HG03378 (cell line): ENCODE results near the gene GSAP.
A peak's percentile ranks its signal among the peaks of the same experiment; 100 is the strongest.

Experiments
- ATAC-seq: cut with Tn5 transposase; IDR thresholded peaks from one replicate; pipeline ENCODE4 v1.9.1; 2021; ENCODE audit warnings: mild to moderate bottlenecking, moderate library complexity; ENCODE audit not compliant: unreplicated experiment

Gene GSAP

DNA sequence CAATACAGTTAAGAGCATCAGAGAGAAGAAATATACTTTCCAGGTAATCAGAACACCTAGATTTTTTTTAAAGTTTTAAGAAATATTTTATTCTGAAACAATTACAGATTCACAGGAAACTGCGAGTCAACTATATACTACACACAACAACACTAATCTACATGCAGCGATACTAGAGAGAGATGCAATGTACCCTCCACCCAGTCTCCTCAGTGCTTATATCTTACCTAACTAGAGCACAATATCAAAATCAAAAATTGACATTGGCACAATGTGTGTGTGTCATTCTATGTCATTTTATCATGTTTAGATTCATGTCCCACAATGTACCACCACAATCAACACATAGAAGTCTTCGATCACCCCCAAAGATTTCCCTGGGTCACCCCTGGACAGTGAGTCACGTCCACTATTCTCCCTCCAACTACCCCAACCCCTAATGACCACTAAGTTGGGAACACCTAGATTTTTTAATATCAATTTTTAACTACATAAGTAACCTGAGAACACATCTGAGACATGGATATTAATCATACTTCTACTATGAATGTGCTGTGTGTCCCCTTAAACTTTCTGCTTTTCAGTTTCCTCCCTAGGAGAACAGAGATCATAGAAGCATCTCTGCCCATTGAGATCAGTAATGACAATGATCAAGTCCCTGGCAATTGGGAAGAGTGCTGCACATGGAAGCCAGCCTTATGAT, 86.5 kb downstream of the GSAP start:
- ATAC-seq = peak; percentile 8

DNA sequence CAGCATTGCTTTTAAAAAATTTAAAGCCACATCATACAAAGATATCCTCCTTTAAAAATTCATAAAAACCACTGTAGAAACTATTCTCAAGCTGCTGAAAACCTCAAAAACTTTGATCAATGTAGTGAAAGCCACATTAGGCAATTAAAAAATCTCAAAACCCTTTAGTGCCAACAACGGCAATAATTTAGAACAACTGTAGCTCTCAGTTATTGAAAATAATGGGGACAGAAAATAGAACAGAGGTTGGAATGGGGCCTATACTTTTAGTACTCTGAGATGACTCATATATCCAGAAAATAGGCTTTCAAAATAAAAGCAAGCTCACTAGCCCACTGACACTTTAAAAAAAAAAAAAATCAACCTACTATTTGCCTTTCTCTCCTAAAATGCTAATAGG, 87.5 kb downstream of the GSAP start:
- ATAC-seq = no peak

DNA sequence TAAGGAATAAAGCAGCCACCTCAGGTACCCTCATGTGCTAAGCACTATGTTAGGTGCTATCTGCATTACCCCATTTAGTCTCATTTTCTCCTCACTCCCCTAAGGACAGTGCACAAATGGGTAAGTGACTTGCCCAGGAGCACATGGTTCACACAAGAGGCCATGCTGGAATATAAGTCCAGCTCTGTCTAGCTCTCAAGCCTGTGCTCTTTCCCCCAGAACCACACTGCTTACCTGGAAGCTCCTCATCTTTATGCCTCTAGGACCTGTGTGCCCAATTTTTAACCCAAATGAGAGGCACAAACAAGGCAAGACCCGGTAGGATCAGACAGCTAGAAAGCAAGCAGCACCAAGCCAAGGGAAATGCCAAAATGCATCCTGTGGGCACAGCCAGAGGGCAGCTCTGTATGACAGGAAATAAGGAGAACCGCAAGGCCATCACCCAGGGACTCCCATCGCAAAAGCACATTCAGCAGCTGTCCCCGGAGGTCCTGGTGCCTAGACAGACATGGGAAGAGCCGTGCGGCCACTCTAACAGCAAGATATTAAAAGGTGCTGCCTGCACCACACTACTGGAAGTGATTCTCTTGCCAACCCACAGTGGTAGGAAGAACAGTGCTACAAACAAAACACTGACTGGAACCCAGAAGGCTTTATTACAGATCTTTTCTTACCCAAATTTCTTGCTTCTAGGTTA, 88.1 kb downstream of the GSAP start:
- no peak for ATAC-seq

DNA sequence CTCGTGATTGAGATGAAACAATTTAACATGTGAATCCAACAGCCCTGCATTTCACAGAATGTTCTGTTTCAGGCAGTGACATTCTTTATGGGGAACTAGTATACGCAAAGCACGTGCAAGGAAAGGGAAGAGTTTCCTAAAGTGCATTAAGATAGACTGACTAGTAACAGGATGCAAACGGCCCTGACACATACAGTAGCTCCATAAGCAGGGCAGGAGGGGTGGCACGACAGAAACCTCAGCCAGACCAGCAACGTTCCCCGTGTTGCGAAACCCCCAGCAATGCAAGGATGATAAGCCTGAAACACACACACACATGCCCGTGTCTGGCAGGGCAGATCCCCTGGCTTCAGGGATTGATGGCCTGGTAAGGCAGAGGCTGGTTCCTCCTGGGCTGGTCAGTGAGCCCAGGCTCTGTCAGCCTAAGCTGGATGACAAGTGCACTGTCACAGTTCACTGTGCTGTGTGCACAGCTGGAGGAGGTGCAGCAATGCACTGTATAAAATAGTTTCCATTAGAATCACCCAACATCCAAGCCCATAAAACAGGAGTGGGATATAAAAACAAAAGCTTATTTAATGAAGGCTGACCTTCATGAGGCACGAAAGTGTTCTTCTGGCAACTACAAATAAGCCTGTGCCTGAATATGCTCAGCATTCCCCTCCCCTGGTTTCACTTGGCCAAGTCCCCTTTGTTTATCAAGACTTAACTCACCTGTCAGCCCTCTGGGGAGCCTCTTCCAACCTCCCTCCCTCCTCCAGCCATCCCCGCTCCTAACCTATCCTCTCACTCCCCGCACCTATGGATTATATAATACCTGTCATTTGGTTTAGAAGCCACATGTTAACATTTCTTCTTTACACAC, 88.8 kb downstream of the GSAP start:
- no peak for ATAC-seq

DNA sequence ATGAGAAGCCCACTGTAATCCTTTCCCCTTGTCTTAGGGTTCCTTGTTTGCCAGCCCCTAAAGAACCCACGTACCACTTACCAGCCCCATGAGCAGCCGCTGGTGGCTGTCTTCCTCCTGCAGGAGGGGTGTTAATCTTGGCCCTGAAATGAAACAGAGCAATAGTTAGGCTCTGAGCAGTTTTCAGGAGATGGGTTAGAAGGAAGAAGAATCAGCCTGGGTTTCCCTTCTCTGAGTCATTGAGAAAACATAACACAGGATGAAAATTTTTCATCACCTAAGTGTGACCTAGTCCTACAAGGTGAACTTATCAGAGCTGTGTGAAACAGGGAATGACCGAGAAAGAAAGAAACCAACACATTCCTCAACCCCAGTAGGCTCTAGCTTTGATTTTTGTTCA, 90.0 kb downstream of the GSAP start:
- no peak for ATAC-seq

DNA sequence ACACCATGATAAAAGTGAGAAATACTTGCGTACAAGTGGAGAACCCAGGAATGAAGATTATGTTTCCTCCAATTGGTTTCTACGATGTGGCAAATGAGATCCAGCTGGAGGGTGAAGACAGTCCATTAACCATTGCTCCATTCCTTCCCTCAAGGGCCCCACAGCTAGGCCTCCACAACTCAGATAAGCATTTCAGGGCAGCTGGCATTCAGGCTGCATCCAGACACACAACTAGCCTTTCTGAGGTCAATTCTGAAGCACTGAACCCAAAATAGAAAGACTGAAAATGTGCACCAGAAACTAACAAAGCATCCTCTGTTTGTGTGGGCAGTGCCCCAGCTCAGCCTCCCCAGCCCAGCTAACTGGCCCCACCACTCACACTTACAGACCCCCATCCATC, 94.8 kb downstream of the GSAP start:
- ATAC-seq = no peak

DNA sequence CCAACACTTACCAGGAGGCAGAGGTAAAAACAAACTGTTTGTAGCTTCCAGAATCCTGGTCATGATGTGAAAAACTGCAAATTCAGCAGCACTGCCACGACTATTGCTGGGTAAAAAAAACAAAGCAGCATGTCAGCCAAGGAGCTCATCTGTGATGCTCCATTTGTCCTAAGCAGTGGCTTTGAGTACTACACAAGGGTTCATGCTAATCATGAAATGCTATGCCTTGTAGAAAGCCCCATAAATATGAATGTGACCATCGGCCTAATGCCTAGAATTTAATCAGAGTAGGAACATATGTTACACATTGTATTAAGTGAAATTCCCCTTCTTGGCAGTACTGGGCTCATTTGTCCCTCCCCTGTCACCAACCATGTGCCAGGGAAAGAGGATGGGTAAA, 95.4 kb downstream of the GSAP start:
- no peak for ATAC-seq

DNA sequence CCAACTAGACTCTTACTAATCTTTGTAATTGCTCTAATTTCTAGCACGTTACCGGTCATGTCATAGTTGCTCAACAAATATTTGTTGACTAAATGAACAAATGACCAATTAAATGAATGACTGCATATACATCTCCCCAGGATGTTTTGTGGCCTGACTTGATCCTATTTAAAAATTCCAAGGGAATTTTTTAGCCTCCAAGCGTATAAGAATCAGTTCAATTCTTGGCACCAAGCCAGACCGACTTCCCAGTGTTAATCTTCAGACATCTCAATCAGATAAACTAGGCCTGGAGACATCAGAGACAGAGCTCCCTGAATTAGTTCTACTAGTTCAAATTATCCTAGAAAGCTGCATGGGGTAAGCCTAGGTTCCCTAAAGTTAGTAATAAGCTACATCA, 96.0 kb downstream of the GSAP start:
- ATAC-seq = no peak

DNA sequence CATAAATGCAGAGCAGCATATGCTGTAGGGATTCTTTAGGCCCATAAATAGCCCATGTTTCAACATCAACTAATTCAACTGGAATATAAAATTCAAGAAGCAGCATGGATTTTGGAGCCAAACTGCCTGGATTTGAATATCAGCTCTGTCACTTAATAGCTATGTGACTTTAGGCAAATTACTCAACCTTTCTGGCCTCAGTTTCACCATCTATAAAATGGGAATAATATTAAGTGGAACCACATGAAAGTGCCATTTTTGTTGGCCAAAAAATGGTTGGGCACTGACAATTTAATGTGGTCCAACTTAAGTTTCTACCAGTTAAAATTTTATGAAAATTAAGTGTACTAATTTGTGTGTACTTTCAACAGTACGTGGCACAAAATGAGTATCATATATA, 98.1 kb downstream of the GSAP start:
- no peak for ATAC-seq

DNA sequence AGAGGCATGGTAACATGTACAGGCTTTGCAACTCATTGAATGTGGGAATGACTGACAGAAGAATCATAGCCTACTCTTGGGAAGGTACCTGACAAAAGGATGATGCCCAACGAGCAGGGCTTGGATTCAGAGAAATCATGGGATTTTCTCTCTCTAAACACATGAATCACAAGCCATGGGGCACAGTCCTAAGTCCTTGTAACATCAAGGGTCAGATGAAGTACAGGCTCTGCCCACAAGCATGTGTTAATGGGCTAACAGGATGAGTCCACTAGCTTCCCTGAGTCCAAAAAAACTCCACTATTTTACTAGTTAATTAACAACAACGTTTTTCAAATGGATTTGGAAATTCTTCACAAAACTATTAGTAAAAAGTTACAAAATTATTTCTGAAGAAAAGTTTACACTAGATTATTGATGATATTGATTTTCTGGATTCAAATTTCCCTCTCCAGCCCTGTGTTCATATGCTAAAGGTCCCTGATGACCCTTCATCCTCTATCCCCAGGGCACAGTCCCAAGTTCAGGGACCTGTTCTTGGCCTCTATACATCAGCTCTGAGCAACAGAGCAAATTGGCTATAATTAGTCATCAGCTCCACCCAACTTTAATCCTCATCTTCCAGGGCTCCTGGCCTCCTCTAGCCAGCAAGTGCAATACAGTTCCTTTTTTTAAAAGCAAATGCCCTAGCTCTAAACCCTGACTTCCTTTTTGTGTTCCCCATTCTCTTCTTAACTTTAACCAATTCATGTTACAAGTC, 99.8 kb downstream of the GSAP start:
- ATAC-seq = no peak

DNA sequence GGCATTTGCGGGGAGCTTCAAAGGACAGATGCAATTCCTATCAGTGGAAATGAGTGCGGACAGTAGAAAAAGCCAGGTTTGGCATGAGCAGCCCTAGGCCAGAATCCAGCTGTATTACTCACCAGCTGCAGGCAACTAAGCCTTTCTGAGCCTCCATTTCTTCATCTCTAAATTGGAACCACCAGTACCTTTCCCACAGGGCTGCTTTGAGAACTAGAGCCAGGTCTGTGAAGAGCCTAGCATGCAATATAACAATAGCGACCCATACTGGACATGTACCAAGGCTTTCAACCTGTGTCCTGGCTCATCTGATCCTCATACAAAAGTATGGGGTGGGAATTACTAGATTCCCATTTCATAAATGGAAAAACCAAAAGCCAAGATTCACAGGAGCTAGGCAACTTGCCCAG, 101.0 kb downstream of the GSAP start:
- no peak for ATAC-seq

DNA sequence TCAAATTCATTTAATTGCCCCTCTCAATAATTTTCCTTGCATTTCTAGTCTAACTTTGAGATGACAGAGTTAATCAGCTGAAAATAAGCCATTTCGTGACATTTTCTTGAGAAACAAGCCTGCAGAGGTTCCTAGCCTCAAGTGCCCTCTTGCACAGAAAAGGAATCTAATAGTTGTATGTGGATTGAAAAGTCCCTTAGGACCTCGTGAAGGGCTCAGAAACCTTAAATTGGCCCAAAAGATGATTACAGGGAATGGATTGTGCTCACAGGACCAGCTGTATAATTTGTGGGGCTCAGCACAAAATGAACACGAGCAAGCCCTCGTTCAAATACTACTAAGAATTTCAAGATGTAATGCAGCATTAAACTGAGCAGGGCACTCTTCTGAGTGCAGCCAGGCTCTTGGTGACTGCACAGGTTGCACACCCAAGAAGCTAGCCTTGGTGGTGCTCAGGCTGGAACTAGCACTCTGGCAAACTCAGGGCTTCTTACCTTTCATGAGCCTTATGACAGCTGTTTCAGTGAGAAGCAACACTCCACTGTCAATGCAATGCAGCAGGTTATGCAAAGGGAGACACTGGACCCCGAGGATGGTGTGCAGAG, 102.2 kb downstream of the GSAP start:
- no peak for ATAC-seq

DNA sequence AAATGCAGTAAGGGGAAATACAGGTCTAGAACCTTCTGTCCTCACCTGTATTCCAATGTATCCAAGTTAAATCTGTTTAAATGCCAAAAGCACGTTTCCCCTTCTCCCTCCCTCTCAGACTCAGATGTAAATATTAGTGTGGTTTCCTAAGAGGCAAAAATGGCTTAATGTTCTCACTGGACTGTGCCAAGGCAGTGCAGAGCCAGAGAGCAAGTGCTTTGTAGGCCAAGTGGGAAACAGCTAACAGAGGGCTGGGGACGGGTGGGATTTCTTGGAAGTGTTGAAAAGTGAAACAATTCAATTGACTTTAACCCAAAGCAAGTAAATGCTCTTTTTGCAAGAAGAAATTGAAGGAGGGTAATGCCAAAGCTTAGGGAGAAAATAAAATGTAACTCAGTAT, 103.1 kb downstream of the GSAP start:
- ATAC-seq = no peak

DNA sequence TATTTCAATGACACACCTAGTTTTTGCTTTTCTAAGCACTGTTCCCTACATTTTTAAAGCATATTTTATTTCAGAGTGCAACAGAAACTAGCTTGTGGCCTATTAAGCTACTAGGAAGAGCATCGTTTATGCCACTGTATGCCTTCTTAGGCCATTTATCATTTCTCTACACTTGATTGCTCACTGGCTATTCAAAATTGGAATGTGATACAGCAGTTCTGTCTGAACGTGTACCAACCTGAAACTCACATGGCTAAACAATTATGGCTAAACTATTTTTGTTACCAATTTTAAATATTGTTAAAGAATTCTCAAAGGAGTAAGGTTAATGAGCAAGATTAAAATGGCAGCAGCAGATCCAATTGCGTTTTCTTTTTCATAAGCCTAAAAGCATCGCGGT, 105.2 kb downstream of the GSAP start:
- no peak for ATAC-seq

DNA sequence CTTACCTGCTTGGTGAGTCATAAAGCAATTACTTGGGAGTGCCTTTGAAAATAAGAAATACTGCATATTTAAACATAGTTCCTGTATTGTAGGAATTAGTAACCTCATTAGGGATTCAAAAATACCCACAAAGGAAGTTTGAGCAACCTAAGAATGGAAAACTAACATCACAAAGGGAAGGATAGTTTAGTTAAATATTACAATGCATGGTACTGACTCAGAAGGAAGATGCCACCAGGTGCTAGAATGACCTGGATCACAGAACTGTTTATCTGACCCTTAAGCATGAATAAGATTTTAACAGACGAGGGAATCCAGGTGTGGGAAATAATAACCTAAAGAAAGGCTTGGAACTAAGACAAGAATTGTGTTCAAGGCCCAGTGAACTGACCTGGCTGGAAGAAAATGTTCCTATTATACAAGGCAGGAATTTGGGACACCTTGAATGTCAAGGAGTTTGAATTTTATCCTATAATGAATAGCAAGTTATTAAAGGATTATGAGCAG, 106.4 kb downstream of the GSAP start:
- ATAC-seq = no peak

DNA sequence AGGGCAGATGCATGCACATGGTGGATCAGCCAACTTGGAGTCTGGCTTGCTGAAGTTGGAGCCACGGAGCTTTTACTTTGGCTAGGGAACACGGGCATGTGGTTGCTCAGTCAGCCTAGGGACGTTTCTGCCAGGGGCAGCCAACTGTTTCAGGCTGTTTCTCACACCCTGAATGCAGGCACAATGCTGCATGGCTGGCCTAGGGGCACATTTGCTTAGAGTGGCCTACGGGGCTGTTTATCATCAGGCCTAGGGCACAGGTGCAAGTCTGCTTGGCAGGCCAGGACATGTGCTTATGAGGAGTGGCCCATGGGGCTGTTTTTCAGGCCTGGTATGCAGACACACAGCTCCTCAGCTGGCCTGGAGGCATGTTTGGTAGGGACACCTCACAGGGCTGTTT, 107.4 kb downstream of the GSAP start:
- no peak for ATAC-seq

DNA sequence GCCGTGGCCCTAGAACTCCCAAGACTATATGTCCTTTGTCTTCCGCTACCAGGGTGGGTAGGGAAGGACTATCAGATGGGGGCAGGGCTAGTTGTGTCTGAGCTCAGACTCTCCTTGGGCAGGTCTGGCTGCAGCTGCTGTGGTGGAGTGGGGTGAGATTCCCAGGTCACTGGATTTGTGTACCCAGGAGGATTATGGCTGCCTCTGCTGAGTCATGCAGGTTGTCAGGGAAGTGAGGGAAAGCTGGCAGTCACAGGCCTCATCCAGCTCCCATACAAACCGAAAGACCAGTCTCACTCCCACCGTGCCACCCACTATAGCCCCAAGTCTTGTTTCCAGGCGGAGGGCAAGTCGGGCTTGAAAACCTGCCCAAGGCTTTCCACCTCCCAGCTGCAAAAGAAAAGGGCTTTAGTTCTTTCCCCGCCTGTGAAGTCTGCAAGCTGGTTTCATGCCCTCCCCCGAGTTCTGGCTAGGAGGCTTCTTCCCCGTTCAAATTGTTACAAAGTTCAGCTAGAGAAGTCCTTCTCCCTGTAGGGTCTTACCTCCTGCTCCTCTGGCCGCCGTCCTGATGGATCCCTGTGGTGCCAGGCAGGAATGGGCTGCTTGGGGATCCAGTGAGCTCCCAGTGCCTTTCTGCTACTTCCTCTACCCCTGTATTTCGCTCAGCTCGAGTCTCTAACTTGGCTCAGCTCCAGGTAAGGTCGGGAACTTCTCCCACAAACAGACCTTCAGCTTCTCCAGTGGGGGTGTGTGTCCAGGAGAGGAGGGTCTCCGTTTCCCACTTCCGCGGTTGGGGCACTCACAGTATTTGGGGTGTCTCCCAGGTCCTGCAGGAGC, 109.7 kb downstream of the GSAP start:
- ATAC-seq = no peak

DNA sequence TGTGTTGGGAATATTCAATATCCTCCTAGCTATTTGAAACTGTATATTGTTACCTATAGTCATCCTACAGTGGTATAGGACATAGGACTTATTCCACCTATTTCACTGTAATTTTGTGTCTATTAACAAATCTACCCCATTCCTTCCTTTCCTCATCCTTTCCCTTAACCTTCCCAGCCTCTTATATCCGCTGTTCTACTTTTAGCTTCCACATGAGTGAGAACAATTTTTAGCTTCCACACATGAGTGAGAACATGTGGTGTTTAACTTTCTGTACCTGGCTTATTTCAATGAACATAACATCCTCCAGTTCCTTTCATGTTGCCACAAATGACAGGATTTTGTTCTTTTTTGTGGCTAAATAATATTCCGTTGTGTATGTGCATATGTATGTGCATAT, 120.6 kb downstream of the GSAP start:
- ATAC-seq = no peak

DNA sequence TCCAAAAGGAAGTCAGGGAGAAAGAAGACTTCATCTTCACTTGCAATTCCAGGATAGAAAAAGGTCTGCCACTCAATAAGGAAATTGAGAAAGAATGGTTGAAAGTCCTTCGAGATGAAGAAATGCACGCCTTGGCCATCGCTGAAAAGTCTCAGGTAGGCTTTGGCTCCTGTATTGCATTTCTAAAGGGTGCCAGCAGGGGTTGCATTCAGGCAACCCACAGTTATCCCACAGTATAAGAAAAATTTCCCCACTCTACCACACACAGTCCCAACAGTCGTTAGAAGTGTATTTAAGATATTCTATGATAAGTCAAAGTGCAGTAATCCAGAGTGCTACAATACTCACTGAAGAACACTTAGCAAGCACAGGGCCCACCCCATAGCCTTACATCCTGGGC, 123.1 kb downstream of the GSAP start:
- ATAC-seq = no peak

DNA sequence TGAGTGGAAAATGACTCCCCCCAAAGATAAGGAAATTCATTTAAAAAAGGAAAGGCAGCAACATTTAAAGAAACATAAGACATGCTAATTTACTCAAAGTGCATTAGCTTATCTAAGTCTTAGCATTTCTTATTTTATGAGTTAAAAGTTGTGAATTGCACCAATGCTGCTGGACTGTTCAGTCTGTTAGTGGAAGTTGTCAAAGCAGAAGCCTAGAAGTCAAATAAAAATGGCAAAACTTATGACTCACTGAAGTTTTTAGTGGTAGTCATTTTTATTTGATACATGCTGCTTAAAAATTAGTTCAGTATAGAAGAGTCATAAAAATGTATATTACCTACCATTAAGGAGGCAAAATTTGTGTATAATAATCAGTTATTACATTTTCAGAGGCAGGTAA, 125.7 kb downstream of the GSAP start:
- no peak for ATAC-seq
